ENCODE measurements around the gene NIPBL. TPM values are rescaled to one million over a fixed set of nuclear protein-coding genes. Genes with fewer than 3 reads are reported as not detected.
"Not testable (repeated sequence)": the region's sequence is repeated elsewhere in the genome, so short reads cannot be mapped to it uniquely, and the experiment has no call there.

Gene NIPBL
- total RNA-seq, 1 donor from 2014 or later = 78.5 TPM

DNA sequence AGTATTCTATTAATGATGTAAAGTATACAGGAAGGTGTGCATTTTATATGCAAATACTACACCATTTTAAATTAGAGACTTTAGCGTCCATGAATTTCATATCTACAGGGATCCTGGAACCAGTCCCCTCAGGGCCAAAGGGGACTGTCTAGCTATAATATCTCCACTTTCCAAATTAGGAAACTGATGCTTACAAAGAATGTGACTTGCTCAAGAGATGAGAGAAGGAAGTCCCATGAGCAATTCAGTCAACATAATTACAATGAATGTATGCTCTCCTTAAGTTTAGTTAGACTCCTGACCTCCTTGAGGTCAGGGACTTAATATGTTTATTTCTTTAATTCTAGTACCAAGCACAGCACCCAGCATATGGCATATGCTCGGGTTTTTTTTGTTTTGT is 23.7 kb downstream of the NIPBL start:
- no peak for DNase-seq (ENCODE audit: low spot score)

DNA sequence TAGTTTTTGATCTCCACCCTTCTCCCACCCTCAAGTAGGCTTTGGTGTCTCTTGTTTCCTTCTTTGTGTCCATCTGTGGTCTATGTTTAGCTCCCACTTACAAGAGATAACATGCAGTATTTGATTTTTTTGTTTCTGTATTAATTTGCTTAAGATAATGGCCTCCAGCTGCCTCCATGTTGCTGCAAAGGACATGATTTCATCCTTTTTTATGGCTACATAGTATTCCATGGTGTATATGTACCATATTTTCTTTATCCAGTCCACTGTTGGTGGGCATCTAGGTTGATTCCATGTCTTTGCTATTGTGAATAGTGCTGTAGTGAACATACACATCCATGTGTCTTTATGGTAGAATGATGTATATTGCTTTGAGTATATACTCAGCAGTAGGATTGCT is 24.5 kb downstream of the NIPBL start:
- not testable (repeated sequence) for DNase-seq (ENCODE audit: low spot score)

DNA sequence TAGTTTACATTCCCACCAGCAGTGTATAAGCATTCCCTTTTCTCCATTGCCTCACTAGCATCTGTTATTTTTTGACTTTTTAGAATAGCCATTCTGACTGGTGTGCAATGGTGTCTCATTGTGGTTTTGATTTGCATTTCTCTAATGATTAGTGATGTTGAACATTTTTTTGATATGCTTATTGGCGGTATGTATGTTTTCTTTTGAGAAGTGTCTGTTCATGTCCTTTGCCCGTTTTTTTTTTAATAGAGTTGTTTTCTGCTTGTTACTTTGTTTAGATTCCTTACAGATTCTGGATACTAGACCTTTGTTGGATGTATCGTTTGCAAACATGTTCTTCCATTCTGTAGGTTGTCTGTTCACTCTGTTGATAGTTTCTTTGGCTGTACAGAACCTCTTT is 25.3 kb downstream of the NIPBL start:
- DNase-seq (ENCODE audit: low spot score) = no peak

DNA sequence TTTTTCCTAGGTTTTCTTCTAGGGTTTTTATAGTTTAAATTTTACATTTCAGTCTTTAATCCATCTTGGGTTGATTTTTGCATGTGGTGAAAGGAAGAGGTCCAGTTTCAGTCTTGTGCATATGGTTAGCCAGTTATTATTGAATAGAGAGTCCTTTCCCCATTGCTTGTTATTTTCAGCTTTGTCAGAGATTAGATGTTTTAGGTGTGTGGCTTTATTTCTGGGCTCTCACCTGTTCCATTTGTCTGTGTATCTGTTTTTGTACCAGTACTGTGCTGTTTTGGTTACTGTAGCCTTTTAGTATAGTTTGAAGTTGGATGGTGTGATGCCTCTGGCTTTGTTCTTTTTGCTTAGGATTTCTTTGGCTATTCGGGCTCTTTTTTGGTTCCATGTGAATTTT is 25.8 kb downstream of the NIPBL start:
- no peak for DNase-seq (ENCODE audit: low spot score)

DNA sequence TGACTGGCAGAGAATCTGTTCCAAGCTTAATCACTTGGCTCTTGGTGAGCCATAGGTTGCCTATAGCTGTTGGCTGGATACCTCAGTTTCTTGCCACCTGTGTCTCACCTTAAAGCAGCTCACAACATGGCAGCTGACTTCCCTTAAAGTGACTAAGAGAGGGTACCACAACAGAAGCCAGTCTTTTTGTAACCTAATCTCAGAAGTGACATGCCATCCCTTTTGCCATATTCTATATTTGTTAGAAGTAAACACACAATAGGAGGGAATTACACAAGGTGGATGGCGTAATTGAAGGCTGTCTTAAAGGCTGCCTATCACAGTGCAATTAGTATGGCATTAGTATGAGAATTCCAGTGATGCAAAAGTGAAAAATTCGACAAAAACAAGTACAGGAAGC is 28.1 kb downstream of the NIPBL start:
- DNase-seq (ENCODE audit: low spot score) = no peak

DNA sequence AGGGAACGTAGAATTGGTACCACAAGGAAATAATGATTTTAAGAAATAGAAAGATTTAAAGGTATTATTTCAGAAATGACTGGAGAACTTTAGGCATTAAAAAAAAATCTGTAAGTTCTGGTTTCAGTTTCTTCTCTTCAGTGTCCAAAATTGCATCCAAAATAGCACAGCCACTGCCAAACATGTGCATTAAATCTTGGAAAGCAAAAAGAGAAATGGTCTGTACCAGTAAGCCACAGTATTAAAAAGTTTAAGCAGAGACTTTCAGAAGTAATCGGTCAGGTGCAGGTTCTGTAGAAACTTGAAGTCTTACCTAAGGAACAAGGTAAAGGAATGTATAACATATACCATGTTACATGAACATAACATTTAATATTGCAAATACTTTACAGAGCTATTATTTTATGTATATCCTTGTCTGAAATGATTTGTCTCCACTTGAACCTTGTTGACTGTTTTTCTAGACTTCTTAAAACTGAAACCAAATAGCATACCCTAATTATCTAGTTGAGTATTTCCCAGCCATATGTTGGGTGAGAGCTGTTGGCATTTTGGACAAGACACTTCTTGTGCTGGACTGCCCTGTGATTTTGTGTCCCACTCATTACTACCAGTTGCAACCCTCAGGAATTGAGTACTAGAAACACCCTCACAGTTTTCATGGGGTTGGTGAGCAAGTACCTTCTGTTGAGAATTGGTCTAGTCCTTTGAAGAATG is 32.1 kb downstream of the NIPBL start:
- peak; percentile 38 for DNase-seq (ENCODE audit: low spot score)

DNA sequence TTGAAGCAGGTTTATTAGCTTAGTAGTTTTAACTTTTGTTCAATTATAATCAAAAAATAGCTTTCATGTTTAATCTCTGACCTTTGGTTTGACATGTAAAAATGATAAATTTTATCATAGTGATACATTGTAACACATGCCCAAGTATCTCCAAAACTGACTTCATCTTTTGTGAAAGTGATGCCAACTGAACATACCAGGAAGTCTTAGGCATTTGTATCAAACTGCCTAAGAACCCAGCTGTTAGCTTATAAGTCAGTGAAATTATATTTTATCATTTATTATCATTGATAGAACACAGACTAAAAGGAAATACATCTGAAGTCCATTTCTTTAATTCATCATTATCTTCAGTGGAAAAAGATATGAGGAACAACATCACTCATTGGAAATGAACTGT is 39.1 kb downstream of the NIPBL start:
- DNase-seq (ENCODE audit: low spot score) = peak; percentile 11

DNA sequence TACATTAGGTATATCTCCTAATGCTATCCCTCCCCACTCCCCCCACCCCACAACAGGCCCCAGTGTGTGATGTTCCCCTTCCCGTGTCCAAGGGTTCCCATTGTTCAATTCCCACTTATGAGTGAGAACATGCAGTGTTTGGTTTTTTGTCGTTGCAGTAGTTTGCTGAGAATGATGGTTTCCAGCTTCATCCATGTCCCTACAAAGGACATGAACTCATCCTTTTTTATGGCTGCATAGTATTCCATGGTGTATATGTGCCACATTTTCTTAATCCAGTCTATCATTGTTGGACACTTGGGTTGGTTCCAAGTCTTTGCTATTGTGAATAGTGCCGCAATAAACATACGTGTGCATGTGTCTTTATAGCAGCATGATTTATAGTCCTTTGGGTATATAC is 40.0 kb downstream of the NIPBL start:
- DNase-seq (ENCODE audit: low spot score) = not testable (repeated sequence)

DNA sequence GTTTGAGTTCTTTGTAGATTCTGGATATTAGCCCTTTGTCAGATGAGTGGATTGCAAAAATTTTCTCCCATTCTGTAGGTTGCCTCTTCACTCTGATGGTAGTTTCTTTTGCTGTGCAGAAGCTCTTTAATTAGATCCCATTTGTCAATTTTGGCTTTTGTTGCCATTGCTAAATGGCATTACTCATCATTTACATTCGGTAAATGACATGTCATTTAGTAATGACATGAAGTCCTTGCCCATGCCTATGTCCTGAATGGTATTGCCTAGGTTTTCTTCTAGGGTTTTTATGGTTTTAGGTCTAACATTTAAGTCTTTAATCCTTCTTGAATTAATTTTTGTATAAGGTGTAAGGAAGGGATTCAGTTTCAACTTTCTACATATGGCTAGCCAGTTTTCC is 40.8 kb downstream of the NIPBL start:
- not testable (repeated sequence) for DNase-seq (ENCODE audit: low spot score)

DNA sequence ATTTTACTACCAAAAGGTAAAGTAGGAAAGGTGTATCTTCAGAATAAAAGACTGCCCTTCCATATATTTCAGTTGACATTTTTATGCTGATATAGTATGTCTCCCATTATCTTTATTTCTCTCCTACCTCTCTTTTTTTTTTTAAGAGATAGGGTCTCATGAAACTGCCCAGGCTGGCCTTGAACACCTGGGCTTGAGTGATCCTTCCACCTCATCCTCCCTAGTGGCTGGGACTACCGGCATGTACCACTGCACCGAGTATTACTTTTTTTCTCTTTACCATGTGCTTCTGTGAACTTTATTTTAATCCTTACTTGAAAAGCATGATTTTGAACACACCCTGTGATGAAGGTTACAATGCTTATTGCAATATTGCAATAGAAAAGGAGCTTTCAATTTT is 42.7 kb downstream of the NIPBL start:
- no peak for DNase-seq (ENCODE audit: low spot score)

DNA sequence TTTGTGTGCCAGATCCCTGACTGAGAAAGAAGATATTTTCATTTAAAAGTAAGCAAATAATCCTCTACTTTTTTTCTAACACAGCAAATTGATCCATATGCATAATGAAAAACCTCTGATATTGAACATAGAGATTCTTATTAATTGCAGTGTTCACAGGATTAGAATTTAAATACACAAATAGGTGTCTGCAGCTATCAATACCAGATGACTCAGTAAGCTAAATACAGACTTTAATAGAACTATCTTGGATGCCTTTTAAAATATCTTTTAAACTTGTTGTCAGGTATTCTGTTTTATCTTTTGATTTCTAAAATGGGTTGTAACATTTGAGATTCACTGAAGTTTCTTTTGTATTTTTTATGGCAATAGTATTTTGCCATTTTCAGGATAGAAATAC is 43.1 kb downstream of the NIPBL start:
- no peak for DNase-seq (ENCODE audit: low spot score)

DNA sequence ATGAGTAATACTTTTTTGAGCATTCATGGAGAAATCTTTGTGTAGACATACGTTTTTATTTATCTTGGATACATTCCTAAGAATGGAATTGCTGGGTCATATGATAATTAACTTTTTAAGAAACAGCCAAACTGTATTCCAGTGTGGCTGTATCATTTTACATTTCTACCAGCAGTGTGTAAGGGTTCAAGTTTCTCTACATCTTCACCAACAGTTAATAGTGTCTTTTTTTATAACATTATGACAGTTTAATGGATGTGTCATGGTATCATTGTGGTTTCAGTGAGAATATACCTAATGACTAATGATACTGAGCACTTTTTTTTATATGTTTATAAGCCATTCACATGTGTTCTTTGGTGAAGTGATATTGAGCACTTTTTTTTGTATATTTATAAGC is 52.4 kb downstream of the NIPBL start:
- DNase-seq (ENCODE audit: low spot score) = no peak

DNA sequence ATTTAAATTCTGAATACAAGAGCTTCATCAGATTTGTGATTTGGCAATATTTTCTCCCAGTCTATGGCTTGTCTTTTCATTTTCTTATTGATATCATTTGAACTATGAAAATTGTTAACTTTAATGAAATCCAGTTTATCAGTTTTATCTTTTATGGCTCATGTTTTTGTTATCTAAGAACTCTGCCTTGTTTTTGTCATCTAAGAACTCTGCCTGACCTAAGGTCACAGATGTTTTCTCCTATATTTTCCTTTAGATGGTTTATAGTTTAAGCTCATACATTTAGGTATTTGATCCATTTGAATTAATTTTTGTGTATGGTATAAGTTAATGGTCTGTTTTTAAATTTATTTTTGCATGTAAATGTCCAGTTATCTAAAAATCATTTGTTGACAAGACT is 52.9 kb downstream of the NIPBL start:
- no peak for DNase-seq (ENCODE audit: low spot score)

DNA sequence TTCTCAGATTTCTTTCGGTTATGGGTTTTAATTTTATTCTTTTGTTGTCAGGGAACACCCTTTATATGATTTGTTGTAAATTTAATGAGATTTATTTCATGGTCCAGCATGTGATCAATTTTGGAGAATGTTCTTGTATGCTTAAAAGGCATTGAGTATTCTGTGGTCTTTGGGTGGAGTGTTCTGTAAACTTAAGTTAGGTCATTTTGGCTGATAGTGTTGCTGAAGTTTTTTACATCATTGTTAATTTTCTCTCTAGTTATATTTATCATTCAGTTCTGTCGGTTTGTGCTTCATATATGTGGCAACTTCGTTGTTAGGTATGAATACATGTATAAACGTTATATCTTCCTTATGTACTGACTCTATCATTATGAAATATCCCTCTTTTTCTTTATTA is 55.5 kb downstream of the NIPBL start:
- DNase-seq (ENCODE audit: low spot score) = no peak

DNA sequence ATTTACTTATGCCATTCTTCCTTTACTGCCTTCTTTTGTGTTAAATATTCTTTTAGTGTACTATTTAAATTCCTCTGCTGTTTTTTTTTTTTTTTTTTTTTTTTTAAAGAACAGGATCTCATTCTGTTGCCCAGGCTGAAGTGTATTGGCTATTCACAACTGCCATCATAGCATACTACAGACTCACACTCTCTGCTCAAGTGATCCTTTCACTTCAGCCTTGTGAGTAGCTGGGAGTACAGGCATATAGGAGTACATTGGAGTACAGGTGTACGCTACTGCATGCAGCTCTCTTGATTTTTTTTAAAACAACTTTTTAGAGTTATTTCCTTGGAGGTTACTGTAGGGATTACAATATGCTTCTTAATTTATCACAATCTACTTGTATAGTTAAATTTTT is 56.1 kb downstream of the NIPBL start:
- no peak for DNase-seq (ENCODE audit: low spot score)

DNA sequence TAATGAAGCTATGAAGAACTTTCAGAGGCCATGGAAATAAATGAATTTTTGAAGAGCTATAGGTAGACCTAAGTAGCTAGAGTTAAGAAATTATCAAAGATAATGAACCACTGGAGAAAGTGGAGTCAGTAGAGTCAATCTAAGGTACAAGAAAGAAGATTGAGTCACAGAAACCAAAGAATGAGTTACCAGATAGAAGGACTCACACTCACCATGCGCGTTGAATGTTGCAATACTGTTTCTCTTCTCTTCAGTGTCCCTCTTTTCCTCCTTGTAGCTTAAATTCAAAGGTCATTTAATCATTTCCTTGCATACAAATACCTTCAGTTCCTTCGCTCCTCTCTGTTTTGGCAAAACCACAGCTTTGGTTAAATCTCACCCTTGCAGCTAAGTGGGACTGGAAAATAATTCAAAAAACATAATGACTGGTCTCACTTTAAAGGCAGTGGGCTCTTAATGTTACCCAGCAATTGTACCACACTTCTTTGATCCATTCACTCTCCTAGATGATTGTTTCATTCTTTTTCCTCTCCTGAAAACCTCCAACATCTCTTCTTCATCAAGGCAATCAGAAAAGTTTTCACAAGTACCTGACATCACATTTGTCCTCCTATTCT is 58.3 kb downstream of the NIPBL start:
- DNase-seq (ENCODE audit: low spot score) = no peak

DNA sequence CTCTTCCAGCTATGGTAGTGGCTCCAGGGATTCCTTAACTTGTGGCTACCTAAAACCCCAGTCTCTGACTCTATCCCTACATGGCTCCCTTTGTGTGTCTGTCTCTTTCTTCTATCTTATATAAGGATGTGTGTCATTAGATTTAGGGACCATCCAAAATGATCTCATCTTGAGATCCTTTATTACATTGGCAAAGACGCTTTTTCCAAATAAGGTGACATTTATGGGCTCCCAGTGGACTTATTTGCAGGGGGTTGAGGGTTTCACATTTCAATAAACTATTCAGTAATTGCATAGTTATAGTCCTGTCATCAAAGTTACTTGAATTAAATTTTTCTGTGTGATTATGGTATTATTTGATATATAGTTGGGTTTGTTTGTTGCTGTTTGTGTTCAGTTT is 59.2 kb downstream of the NIPBL start:
- DNase-seq (ENCODE audit: low spot score) = no peak

DNA sequence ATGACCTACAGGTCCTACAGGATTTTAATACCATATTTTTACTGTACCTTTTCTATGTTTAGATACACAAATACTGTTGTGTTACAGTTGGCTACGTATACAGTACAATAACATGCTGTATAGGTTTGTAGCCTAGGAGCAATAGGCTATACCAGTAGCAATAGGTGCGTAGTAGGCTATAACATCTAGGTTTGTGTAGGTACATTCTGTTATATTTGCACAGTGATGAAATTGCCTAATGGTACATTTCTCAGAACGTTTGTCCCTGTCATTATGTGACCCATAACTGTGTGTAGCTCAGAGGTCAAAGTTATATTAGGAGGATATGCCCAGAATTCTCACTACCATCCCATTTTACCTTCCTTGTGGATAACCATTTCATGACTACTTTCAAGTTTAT is 59.7 kb downstream of the NIPBL start:
- no peak for DNase-seq (ENCODE audit: low spot score)

DNA sequence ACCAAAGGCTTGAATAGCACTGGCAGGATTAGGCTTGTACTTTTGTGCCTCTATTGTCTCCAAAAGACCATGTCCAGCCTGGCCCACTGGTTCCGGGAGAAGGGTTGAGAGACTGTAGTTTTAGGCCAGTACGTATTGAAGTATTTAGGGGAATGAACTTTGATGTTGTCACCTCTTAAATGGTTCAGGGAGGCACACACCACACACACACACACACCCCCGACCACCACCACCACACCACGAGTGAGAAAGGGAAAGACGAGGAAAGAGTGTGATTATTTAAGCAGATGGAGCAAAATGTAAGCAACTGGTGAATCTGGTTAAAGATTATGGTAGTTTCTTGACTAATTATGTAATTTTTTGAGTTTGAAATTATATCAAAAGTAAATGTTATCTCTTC is 61.6 kb downstream of the NIPBL start:
- no peak for DNase-seq (ENCODE audit: low spot score)

DNA sequence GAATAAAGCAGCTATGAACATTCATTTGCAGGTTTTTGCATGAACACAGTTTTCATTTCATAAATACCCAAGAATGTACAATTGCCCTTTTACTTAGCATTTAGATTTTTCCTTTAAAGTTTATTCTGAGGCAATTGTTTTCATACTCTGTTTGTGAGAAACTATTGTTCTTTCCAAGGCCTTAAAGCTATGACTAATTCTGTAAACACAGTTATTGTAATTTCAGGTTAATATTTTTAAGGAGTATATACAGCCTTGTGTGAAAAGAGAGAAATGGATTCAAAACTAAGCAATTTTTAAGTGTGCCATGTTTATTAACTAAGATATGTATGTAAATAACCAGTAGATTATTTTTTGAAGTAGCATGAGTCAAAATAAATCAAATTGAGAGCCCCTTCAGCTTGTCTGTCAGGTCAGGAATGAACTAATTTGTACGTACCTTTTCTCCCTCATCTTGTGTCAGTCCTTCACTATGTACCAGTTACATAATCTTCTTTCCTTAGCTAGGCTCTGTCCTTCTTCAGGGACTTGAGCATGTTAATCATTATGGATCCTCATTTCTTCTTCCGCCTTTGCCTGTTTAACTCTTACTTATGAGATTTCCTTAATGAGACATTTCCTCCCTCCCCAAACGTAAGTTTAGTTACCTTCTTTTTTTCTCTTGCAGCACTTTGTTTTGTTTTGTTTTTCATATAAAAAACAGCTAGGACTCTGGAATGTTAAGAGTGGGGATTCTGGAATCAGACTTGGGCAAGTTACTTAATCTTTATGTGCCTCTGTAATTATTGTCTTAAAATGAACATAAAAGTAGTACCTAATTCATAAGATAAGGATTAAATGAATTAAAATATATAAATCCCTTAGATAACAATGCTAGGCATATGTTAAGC is 63.6 kb downstream of the NIPBL start:
- DNase-seq (ENCODE audit: low spot score) = no peak

DNA sequence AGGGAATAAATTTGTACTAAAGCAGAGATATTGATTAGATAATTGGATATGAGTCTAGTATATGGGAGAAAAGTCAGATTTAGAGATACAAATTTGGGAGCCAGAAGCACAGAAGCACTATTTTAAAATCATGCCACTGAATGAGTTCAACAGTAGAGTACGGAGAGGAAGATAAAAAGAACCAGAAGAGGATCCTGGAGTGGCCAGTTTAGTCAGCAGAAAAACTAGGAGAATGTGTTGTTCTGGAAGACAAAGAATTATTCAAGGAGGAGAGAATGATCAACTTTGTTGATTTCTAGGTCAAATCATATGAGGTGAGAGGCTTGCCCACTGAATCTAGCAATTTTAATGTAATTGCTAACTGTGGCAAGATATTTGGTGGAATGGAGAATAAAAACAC is 67.0 kb downstream of the NIPBL start:
- no peak for DNase-seq (ENCODE audit: low spot score)

DNA sequence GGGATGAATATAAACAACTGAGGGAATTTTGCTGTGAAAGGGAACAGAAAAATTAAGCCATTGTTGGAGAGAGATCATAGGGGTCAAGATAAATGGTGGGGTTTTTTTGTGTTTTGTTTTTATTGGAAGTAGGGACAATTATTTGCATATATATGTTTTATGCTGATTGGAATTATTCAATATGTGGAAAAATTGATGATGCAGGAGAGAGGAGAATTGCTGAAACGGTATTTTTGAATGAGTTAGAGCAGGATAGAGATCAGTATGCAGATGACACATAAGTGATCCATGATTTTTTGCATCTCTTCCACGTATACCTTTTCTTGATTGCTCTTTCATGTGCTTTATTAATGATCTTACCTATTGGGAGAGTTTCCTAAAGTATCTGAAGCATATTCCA is 67.5 kb downstream of the NIPBL start:
- no peak for DNase-seq (ENCODE audit: low spot score)

Measured in umbilical cord (tissue), 2 donors.